Measurements from ENCODE around the gene KRT82. TPM values are rescaled to one million over a fixed set of nuclear protein-coding genes. Genes with fewer than 3 reads are reported as not detected.

The KRT82 gene
- polyA plus RNA-seq, 4 donors = not detected

DNA sequence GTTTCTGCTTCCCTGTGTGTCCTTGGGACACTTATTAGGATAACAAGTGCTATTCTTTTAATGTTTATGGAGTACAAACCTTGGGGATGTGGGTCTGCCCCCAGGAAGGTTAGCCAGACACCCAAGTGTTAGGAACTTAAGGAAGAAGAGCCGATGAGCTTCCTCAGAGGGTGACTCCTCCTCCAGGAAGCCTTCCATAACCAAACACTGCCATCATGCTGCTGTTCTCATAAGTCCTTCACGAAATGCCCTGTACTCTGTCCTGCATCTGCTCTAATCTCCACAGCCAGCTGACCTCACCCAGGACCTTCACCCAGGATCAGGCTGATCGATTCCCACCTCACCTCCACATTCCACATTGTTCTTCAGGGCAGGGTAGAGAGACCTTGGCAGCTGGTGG lies 37.6 kb downstream of the KRT82 start:
- no peak for FAIRE-seq
- no peaks in the 10 kb centered on the region for H3K4me1 ChIP-seq (ENCODE audit: control insufficient read depth in 3 of 3, insufficient read depth in 2 of 3, low read depth in 1 of 3, low read length in 2 of 3)

DNA sequence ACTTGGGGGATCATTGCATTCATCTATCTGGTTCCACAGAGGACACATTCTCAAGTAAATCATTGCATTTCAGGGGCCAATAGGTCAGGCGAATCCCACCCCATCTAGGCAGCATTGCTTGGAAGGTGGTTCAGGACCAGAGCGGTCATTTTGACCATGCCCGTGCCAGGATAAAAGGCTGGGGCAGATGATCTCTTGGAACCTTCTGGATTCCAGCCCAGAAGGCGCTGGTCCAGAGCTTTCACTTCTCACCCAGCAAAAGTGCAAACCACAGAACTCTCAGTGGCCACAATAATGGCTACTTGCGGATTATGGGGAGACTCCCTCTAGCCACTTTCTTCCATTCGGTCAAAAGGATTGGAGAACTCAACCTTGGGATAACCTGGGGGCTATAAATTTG lies 38.3 kb downstream of the KRT82 start:
- DNase-seq (no peak), FAIRE-seq (no peak)
- Histone ChIP-seq H3K4me1 (ENCODE audit: control insufficient read depth in 3 of 3, insufficient read depth in 2 of 3, low read depth in 1 of 3, low read length in 2 of 3) (no peaks in the 10 kb centered on the region), H3K4me3 (ENCODE audit: low read depth in 1 of 3, low read length in 3 of 3) (no peak overlapping the region), H3K27me3 (ENCODE audit: control insufficient read depth in 3 of 3, insufficient read depth in 3 of 3, low read length in 3 of 3) (peaks cover 0 to 8% (median 0%) of the 10 kb centered on the region in 3 donors), H3K27ac (ENCODE audit: low read depth in 1 of 3, low read length in 2 of 3) (no peak overlapping the region), H3K36me3 (ENCODE audit: control insufficient read depth in 3 of 3, insufficient read depth in 2 of 3, low read depth in 1 of 3, low read length in 3 of 3) (no peaks in the 10 kb centered on the region), H3K9me3 (ENCODE audit: control insufficient read depth in 2 of 2, insufficient read depth in 1 of 2, low read depth in 1 of 2, low read length in 1 of 2) (no peaks in the 10 kb centered on the region)
- WGBS, 3 donors = 61 to 80% (median 68%) methylated on average over 6 of the region's 6 CpGs

More for the DNA sequence above, 37.6 kb downstream of the KRT82 start:
- Histone ChIP-seq H3K4me3 (ENCODE audit: low read depth in 1 of 3, low read length in 3 of 3) (no peak overlapping the region), H3K27me3 (ENCODE audit: control insufficient read depth in 3 of 3, insufficient read depth in 3 of 3, low read length in 3 of 3) (peaks cover 0 to 8% (median 0%) of the 10 kb centered on the region in 3 donors), H3K36me3 (ENCODE audit: control insufficient read depth in 3 of 3, insufficient read depth in 2 of 3, low read depth in 1 of 3, low read length in 3 of 3) (no peaks in the 10 kb centered on the region), H3K9me3 (ENCODE audit: control insufficient read depth in 2 of 2, insufficient read depth in 1 of 2, low read depth in 1 of 2, low read length in 1 of 2) (no peaks in the 10 kb centered on the region), H3K27ac (ENCODE audit: low read depth in 1 of 3, low read length in 2 of 3) (no peak overlapping the region)
- DNase-seq = no peak
- 37 to 50% (median 39%) methylated on average over 3 of the region's 3 CpGs for WGBS, 3 donors

DNA sequence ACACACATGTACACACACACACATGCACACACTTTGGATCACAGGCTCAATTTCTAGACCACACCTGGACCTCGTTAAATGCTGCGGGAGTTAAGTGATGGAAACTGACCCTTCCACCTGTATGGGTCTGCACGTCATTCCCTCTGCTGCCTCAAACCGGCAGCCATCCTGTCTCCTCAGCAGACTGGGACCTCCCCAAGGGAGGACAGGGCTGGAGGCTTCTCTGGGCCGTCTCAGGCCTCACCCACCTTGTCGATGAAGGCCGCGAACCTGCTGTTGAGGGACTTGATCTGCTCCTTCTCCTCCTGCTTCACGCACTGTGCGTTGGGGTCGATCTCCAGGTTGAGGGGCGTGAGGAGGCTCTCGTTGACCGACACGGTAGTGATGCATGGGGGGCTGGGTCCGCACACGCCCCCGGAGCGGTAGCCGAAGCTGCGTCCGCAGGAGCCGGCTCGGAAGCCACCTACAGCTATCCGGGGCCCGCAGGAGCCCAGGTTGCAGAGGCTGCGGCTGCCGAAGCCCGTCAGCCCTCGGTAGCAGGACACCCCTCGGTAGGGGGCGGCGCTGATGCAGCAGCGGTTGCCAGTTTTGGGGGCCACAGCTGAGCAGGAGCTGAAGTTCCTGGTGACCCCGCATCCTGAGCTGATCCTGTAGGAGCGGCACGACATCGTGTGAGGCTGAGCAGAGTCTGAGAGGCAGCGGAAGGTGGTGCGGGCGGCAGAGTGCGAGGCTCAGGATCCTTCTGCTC lies 39.2 kb downstream of the KRT82 start, which contains the start of gene KRT85:
Gene KRT85 (minus strand): TSS at position 744 of the 748 bp plus-strand sequence. CDS start 76 bp downstream, at position 668.
- WGBS, 3 donors = 83 to 85% (median 84%) methylated on average over 38 to 42 of the region's 42 CpGs

DNA sequence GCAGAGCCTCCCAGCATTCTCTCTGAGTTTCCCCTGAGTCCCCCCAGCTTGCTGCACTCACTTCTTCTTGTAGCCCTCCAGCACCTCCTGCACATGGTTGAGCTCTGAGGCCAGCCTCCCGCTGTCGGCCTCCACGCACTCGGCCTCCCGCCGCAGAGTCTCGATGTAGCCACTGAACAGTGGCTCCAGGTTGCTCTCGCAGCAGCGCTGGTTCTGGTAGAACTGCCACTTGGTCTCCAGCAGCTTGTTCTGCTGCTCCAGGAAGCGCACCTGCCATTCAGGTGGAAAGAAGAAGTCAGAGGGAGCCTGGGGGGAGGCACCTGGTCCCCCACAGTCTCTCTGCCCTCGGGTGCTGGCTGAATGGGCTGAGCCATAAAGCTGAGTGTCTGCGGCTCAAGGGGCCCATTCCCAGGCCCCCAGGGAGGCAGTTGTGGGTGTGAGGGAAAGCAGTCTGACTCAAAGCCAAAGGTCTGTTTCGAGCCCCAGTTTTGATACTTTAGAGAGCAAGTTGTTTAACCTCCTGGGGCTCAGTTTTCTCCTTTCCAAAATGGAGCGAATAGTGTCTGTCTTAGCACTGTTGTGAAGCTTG lies 41.1 kb downstream of the KRT82 start:
- DNase-seq (no peak), FAIRE-seq (no peak)
- Histone ChIP-seq H3K4me3 (ENCODE audit: low read depth in 1 of 3, low read length in 3 of 3) (no peak overlapping the region), H3K4me1 (ENCODE audit: control insufficient read depth in 3 of 3, insufficient read depth in 2 of 3, low read depth in 1 of 3, low read length in 2 of 3) (no peaks in the 10 kb centered on the region), H3K27ac (ENCODE audit: low read depth in 1 of 3, low read length in 2 of 3) (no peak overlapping the region), H3K27me3 (ENCODE audit: control insufficient read depth in 3 of 3, insufficient read depth in 3 of 3, low read length in 3 of 3) (peaks cover 0 to 8% (median 0%) of the 10 kb centered on the region in 3 donors), H3K9me3 (ENCODE audit: control insufficient read depth in 2 of 2, insufficient read depth in 1 of 2, low read depth in 1 of 2, low read length in 1 of 2) (no peaks in the 10 kb centered on the region), H3K36me3 (ENCODE audit: control insufficient read depth in 3 of 3, insufficient read depth in 2 of 3, low read depth in 1 of 3, low read length in 3 of 3) (no peaks in the 10 kb centered on the region)
- 73 to 82% (median 80%) methylated on average over 14 of the region's 14 CpGs for WGBS, 3 donors

More for the DNA sequence above, 39.2 kb downstream of the KRT82 start, which contains the start of gene KRT85:
- H3K4me3 ChIP-seq (ENCODE audit: low read depth in 1 of 3, low read length in 3 of 3) = no peak within 1 kb of the TSS
- no peaks in the 10 kb centered on the region for H3K4me1 ChIP-seq (ENCODE audit: control insufficient read depth in 3 of 3, insufficient read depth in 2 of 3, low read depth in 1 of 3, low read length in 2 of 3)
- no peak for DNase-seq
- H3K27ac ChIP-seq (ENCODE audit: low read depth in 1 of 3, low read length in 2 of 3) = no peak within 1 kb of the TSS
- H3K9me3 ChIP-seq (ENCODE audit: control insufficient read depth in 2 of 2, insufficient read depth in 1 of 2, low read depth in 1 of 2, low read length in 1 of 2) = no peaks in the 10 kb centered on the region
- H3K36me3 ChIP-seq (ENCODE audit: control insufficient read depth in 3 of 3, insufficient read depth in 2 of 3, low read depth in 1 of 3, low read length in 3 of 3) = no peaks in the 10 kb centered on the region
- no peak for FAIRE-seq
- peaks cover 0 to 8% (median 0%) of the 10 kb centered on the region in 3 donors for H3K27me3 ChIP-seq (ENCODE audit: control insufficient read depth in 3 of 3, insufficient read depth in 3 of 3, low read length in 3 of 3)

DNA sequence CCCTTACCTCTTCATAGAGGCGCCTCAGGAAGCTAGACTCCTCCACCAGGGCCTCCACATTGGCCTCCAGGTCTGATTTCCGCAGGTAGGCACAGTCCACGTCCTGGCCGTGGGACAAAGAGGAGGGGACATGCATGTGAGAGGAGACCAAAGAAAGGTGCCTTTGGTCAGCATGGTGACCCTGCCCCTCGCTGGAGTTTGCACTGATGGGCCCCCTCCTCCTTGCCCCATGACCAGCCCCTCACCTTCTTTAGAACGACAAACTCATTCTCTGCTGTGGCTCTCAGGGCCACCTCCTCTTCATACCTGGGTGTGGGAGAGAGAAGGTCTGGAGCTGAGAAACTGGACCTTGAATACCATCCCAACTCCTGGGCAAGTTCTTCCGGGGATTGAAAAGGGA lies 42.1 kb downstream of the KRT82 start:
- H3K27ac ChIP-seq (ENCODE audit: low read depth in 1 of 3, low read length in 2 of 3) = no peak overlapping the region
- H3K27me3 ChIP-seq (ENCODE audit: control insufficient read depth in 3 of 3, insufficient read depth in 3 of 3, low read length in 3 of 3) = peaks cover 0 to 5% (median 0%) of the 10 kb centered on the region in 3 donors
- FAIRE-seq = no peak
- H3K9me3 ChIP-seq (ENCODE audit: control insufficient read depth in 2 of 2, insufficient read depth in 1 of 2, low read depth in 1 of 2, low read length in 1 of 2) = no peaks in the 10 kb centered on the region
- no peak for DNase-seq
- H3K4me3 ChIP-seq (ENCODE audit: low read depth in 1 of 3, low read length in 3 of 3) = no peak overlapping the region
- H3K4me1 ChIP-seq (ENCODE audit: control insufficient read depth in 3 of 3, insufficient read depth in 2 of 3, low read depth in 1 of 3, low read length in 2 of 3) = no peaks in the 10 kb centered on the region
- H3K36me3 ChIP-seq (ENCODE audit: control insufficient read depth in 3 of 3, insufficient read depth in 2 of 3, low read depth in 1 of 3, low read length in 3 of 3) = no peaks in the 10 kb centered on the region
- 78 to 82% (median 81%) methylated on average over 7 of the region's 7 CpGs for WGBS, 3 donors

DNA sequence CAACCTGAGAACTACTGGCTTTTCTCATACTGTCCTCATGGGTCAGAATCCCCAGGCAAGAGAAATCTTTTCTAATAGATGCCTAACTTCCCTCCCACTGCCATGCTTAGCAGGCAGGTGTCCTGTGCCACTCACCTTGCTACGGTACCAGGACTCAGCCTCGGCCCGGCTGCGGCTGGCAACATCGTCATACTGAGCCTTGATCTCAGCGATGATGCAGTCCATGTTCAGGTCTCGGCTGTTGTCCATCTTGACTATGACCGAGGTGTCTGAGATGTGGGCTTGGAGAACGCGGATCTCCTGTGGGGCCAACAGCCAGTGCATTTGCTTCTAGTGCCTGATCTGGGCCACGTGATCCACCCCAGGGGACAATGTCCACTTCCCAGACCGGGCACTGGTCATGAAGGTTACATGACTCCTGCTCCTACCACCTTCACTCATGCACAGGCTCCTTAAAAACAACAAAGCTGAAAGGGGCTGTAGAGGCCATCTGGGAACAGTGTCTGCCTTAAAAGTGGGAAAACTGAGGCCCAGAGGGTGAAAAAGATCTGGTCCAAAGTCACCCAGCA lies 42.9 kb downstream of the KRT82 start:
- H3K4me3 ChIP-seq (ENCODE audit: low read depth in 1 of 3, low read length in 3 of 3) = no peak overlapping the region
- no peaks in the 10 kb centered on the region for H3K36me3 ChIP-seq (ENCODE audit: control insufficient read depth in 3 of 3, insufficient read depth in 2 of 3, low read depth in 1 of 3, low read length in 3 of 3)
- no peaks in the 10 kb centered on the region for H3K4me1 ChIP-seq (ENCODE audit: control insufficient read depth in 3 of 3, insufficient read depth in 2 of 3, low read depth in 1 of 3, low read length in 2 of 3)
- no peak for DNase-seq
- no peak overlapping the region for H3K27ac ChIP-seq (ENCODE audit: low read depth in 1 of 3, low read length in 2 of 3)
- 83 to 89% (median 88%) methylated on average over 12 of the region's 12 CpGs for whole genome bisulfite sequencing, 3 donors
- H3K9me3 ChIP-seq (ENCODE audit: control insufficient read depth in 2 of 2, insufficient read depth in 1 of 2, low read depth in 1 of 2, low read length in 1 of 2) = no peaks in the 10 kb centered on the region
- peaks cover 0 to 3% (median 0%) of the 10 kb centered on the region in 3 donors for H3K27me3 ChIP-seq (ENCODE audit: control insufficient read depth in 3 of 3, insufficient read depth in 3 of 3, low read length in 3 of 3)
- FAIRE-seq = no peak

DNA sequence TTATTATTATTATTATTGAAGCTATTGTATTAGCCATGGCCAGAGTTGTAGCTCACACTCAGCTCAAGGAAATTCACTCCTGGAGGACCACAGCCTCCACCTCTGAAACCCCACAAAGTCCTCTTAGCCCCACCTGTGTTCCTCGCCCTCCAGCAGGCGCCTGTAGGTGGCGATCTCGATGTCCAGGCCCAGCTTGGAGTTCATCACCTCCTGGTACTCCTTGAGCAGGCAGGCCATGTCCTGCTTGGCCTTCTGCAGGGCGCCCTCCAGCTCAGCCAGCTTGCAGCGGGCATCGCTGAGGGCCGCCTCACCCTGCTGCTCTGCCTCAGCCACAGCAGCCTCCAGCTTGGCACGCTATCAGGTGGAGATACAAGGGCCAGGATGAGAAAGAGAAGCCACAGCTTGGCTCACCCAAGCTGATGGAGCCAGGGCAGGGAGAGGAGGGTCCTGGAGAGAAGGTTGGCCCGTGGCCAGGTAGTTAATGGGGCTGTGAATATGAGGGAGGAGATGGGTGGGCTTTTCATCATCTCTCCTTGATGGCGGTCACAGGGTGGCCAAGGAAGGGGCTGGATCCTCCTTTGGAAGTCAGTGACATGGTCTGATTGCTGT lies 43.9 kb downstream of the KRT82 start:
- DNase-seq (no peak), FAIRE-seq (no peak)
- Histone ChIP-seq H3K9me3 (ENCODE audit: control insufficient read depth in 2 of 2, insufficient read depth in 1 of 2, low read depth in 1 of 2, low read length in 1 of 2) (no peaks in the 10 kb centered on the region), H3K36me3 (ENCODE audit: control insufficient read depth in 3 of 3, insufficient read depth in 2 of 3, low read depth in 1 of 3, low read length in 3 of 3) (no peaks in the 10 kb centered on the region), H3K4me1 (ENCODE audit: control insufficient read depth in 3 of 3, insufficient read depth in 2 of 3, low read depth in 1 of 3, low read length in 2 of 3) (no peaks in the 10 kb centered on the region), H3K27ac (ENCODE audit: low read depth in 1 of 3, low read length in 2 of 3) (no peak overlapping the region), H3K27me3 (ENCODE audit: control insufficient read depth in 3 of 3, insufficient read depth in 3 of 3, low read length in 3 of 3) (no peaks in the 10 kb centered on the region), H3K4me3 (ENCODE audit: low read depth in 1 of 3, low read length in 3 of 3) (no peak overlapping the region)
- 81 to 84% (median 82%) methylated on average over 11 of the region's 11 CpGs for WGBS, 3 donors

DNA sequence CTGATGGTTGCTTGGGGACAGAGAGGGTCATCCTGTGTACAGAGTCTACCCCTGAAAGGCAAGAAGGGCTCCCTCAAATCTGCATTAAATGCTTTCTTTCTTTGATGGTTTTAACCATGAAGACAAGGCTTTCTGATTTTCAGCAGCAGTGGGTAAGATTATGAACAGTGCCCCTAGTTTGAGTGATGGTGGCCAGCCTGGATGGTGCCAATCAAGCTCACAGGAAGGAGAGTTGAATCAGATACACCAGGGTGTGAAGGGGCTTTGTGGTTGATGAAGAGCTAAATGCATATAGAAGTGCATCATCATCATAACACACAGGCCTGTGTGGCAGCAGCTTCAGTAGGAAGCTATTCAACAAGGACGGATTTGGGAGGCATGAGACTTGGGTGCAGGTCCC lies 44.6 kb downstream of the KRT82 start:
- Histone ChIP-seq H3K9me3 (ENCODE audit: control insufficient read depth in 2 of 2, insufficient read depth in 1 of 2, low read depth in 1 of 2, low read length in 1 of 2) (no peaks in the 10 kb centered on the region), H3K4me1 (ENCODE audit: control insufficient read depth in 3 of 3, insufficient read depth in 2 of 3, low read depth in 1 of 3, low read length in 2 of 3) (no peaks in the 10 kb centered on the region), H3K27ac (ENCODE audit: low read depth in 1 of 3, low read length in 2 of 3) (no peak overlapping the region), H3K36me3 (ENCODE audit: control insufficient read depth in 3 of 3, insufficient read depth in 2 of 3, low read depth in 1 of 3, low read length in 3 of 3) (no peaks in the 10 kb centered on the region), H3K4me3 (ENCODE audit: low read depth in 1 of 3, low read length in 3 of 3) (no peak overlapping the region), H3K27me3 (ENCODE audit: control insufficient read depth in 3 of 3, insufficient read depth in 3 of 3, low read length in 3 of 3) (no peaks in the 10 kb centered on the region)
- FAIRE-seq (no peak), DNase-seq (no peak)
- 88 to 95% (median 89%) methylated on average over 1 of the region's 1 CpG for WGBS, 3 donors
